Measurements from ENCODE around the gene MADD. TPM values are rescaled to one million over a fixed set of nuclear protein-coding genes. Genes with fewer than 3 reads are reported as not detected.

The MADD gene
- total and polyA plus RNA-seq, 10 of the 15 experiments (the other 5 are each of a cell fraction or from before 2014, with no cell fraction given), result 0.47 to 35.4 (median 17.6) TPM

- TF ChIP-seq USF1 (IDR thresholded peaks at IDR 0.05; ENCODE audit: borderline replicate concordance, extremely low read length, insufficient read depth, low read depth, low read length) (peak; percentile 18), MAX (IDR thresholded peaks at IDR 0.05; ENCODE audit: low read depth, low read length) (peak; percentile 58; the same call in 1 of the 2 replicates), NR2C1 (IDR thresholded peaks at IDR 0.05) (peak; percentile 91), PAX5 (IDR thresholded peaks at IDR 0.05; ENCODE audit: borderline replicate concordance, low read depth, low read length) (peak; percentile 27; the same call in 1 of the 2 replicates), SMAD1 (IDR thresholded peaks at IDR 0.05; ENCODE audit: low read depth, partially characterized antibody) (peak; percentile 81), ZBTB33 (IDR thresholded peaks at IDR 0.05) (peak; percentile 49; the same call in 1 of the 2 replicates)
Measured at GRCh38 chr11:47248664-47249377, 21.1 kb upstream of the MADD start, which contains the start of gene ACP2 (continued).

DNA sequence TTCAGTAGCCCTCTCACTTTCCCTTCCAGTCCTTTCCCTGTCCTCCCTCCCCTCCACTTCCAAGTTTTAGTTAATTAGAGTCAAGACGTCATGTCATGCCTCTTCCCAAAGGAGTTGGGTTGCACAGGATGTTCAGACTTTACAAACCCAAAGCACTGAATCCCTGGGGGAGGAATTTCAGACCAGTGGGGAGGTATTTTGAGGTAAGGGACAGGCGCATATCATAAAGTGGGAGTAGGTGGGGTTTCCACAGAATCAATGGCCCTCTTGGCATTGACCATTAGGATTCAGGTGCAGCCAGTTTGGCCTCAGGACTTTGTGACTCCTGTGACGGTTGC is 20.6 kb upstream of the MADD start:
- WGBS (ENCODE audit: insufficient coverage, insufficient replicate concordance, low lambda C conversion rate, missing lambda C conversion rate), result 9% methylated on average over 3 of the region's 3 CpGs
- in situ Hi-C loops (cut with MboI), result no loop called here
- SMC1A ChIA-PET (ENCODE audit: uncharacterized antibody, unreplicated experiment), result interaction anchor here (0.9 to 3.7 kb wide), 7 partner anchors 9 to 71 kb away, joined by 3 to 36 read pairs (median 6); partner anchors contain the start of genes DDB2 and NR1H3
- Histone ChIP-seq H3K27me3 (replicated peaks in 1 of 2; ENCODE audit: control insufficient read depth in 2 of 2, insufficient read depth in 2 of 2, low read length in 1 of 2) (no peaks in the 10 kb centered on the region), H3K9ac (ENCODE audit: control insufficient read depth, insufficient read depth, low read length) (peak overlapping the region; percentile 93), H3K4me2 (ENCODE audit: control insufficient read depth, insufficient read depth) (peak overlapping the region; percentile 88), H3K4me1 (ENCODE audit: control insufficient read depth, insufficient read depth, low read length) (peaks cover 8% of the 10 kb centered on the region), H3K36me3 (ENCODE audit: control insufficient read depth in 2 of 2, insufficient read depth in 2 of 2, low read length in 1 of 2) (peaks cover 0 to 5% of the 10 kb centered on the region in 2 experiments; a peak in 2 of 4 replicates), H3K27ac (ENCODE audit: control insufficient read depth, insufficient read depth) (peak overlapping the region; percentile 90), H3K79me2 (ENCODE audit: control insufficient read depth, insufficient read depth, low read length) (peaks cover 25% of the 10 kb centered on the region), H4K20me1 (ENCODE audit: control insufficient read depth, insufficient read depth) (no peaks in the 10 kb centered on the region), H3K9me3 (replicated peaks; ENCODE audit: control insufficient read depth, insufficient read depth, low read length) (no peaks in the 10 kb centered on the region), H2AFZ (ENCODE audit: control insufficient read depth, low read depth, low read length) (peak overlapping the region; percentile 100), H3K4me3 (peak overlapping the region; percentile 91)
- CTCF ChIA-PET, result interaction anchor here (0.6 to 3.4 kb wide), 9 partner anchors 8 to 163 kb away, joined by 3 to 37 read pairs (median 6); partner anchors contain the start of genes ARFGAP2, DDB2, NR1H3 and SLC39A13
- intact Hi-C loops (cut with micrococcal nuclease; ENCODE audit: unreplicated experiment), result loop anchor here (2.0 kb wide), 1 partner anchor 73 kb away; the partner anchor contains the start of gene ARFGAP2
- BruUV-seq (replicated peaks), result no TSS peak
- RAD21 ChIA-PET (ENCODE audit: unreplicated experiment), result interaction anchor here (0.6 to 3.9 kb wide), 10 partner anchors 10 to 177 kb away, joined by 3 to 65 read pairs (median 4); partner anchors contain the start of genes DDB2, PSMC3 and SLC39A13
- ATAC-seq (no peak), FAIRE-seq (no peak), DNase-seq (ENCODE audit: low read depth, low spot score) (no peak)
- POLR2A ChIA-PET, result interaction anchor here (0.6 to 4.8 kb wide), 4 partner anchors 17 to 177 kb away, joined by 4 to 63 read pairs (median 6); partner anchors contain the start of genes DDB2 and PSMC3
- no peak for TF ChIP-seq ZBTB4 (CRISPR knock-in tag; IDR thresholded peaks at IDR 0.05)
- no peak for TF ChIP-seq USF1 (IDR thresholded peaks at IDR 0.05; ENCODE audit: borderline replicate concordance, extremely low read length, insufficient read depth, low read depth, low read length)
- 0 out of 2 replicates have a peak, but pooled peaks have one; percentile 3 for TF ChIP-seq MAX (IDR thresholded peaks at IDR 0.05; ENCODE audit: low read depth, low read length)
- no peak for TF ChIP-seq YY1 (IDR thresholded peaks at IDR 0.05; ENCODE audit: low read depth, low read length)
- no peak for TF ChIP-seq SMARCA5 (IDR thresholded peaks at IDR 0.05)
- TF ChIP-seq HDAC2 (IDR thresholded peaks at IDR 0.05), result no peak
- TF ChIP-seq MTA3 (IDR thresholded peaks at IDR 0.05; ENCODE audit: borderline replicate concordance, low read length), result no peak

All from GM12878 (cell line).